ENCODE results near the gene MATK. TPM values are rescaled to one million over a fixed set of nuclear protein-coding genes. Genes with fewer than 3 reads are reported as not detected.

MATK gene
- total and polyA plus RNA-seq, 2 experiments from 2014 or later, result 4.8 to 6.9 TPM

DNA sequence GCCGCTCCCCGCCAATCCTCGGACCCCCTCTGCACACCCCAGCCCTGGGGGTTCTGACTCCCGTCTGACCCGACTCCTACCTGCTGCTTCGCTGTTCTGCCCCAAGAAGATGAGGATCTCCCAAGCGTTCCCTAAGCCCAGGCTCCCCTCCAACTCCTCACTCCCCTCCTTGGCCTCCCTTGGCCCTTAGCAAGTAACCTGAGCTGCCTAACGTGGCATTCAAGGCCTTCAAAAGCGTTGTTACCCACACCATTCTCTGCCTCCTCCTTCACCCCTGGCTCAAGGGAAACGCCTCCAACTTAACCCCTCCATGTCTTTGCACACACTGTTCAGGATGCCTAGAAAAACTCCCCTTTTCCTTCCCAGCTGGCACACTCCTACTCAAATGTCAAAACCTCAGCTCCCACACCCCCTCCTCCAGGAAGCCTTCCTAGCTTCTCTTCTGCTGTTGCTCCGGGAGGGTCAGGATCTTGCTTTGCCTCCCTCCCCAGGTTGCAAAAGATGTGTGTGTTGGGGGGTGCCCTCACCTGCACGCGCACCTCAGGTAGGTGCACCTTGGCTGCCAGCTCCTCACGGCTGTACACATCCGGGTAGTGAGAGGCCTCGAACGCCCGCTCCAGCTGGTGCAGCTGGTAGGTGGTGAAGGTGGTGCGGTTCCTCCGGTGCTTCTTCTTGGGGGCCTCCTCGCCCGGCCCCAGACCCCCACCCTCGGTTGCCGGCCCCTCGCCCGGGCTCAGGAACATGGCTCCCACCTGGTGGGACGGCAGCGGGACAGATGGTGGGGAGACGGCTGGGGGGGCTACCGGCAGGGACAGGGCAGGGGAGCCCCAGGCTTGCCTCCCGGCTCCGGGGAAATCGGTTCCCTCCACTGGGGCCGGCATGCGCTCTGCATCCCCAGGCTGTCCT is 14.9 kb downstream of the MATK start:
- Histone ChIP-seq H3K27ac (no peak overlapping the region), H3K4me1 (ENCODE audit: low read depth) (no peaks in the 10 kb centered on the region), H3K27me3 (no peaks in the 10 kb centered on the region), H3K36me3 (no peaks in the 10 kb centered on the region), H3K9me3 (ENCODE audit: low read depth) (no peaks in the 10 kb centered on the region), H3K4me3 (no peak overlapping the region)
- no peak for DNase-seq (ENCODE audit: low read depth in 1 of 2, low spot score in 1 of 2)
- TF ChIP-seq, protein P1, sequence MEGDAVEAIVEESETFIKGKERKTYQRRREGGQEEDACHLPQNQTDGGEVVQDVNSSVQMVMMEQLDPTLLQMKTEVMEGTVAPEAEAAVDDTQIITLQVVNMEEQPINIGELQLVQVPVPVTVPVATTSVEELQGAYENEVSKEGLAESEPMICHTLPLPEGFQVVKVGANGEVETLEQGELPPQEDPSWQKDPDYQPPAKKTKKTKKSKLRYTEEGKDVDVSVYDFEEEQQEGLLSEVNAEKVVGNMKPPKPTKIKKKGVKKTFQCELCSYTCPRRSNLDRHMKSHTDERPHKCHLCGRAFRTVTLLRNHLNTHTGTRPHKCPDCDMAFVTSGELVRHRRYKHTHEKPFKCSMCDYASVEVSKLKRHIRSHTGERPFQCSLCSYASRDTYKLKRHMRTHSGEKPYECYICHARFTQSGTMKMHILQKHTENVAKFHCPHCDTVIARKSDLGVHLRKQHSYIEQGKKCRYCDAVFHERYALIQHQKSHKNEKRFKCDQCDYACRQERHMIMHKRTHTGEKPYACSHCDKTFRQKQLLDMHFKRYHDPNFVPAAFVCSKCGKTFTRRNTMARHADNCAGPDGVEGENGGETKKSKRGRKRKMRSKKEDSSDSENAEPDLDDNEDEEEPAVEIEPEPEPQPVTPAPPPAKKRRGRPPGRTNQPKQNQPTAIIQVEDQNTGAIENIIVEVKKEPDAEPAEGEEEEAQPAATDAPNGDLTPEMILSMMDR (IDR thresholded peaks at IDR 0.05; ENCODE audit: low read depth, low read length), result no peak

DNA sequence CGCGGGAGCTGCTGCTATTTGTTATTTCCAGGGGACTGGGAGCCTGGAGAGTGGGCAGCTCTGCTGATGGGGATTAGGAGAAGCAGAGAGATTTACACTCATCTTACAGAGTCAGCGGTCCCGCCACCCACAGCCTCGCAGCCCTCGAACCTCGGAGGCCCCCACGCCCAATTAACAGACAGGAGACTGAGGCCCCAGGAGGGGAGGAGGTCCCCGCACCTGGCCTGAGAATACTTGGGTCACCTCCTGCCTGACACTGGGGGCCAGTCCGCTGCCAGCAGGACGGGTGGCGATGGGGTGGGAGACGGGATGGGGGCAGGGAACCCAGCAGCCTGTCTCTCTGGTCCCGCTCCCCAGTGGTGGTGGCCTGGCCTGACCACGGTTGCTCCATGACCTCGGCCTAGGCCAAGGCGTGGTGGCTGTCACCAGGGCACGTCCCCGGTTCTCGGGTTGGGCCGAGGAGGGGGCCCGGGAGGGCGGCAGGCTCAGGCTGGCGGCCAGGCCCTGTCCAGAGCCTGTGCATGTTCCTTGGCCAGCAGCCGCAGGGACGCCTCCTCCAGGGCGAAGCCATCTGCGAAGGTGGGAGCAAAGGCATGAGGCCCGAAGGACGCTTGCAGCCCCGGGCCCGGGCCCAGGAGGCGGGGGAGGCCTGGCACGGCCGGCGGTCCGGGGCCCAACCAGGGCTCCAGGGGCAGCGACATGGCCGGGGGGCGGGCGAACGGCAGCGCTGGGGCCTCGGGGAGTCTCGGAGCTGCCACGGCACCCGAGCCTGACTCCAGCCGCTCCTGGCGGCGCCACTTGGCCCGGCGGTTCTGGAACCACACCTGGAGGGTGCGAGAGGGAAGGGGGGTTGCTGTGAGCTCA is 15.8 kb downstream of the MATK start:
- DNase-seq (ENCODE audit: low read depth in 1 of 2, low spot score in 1 of 2), result no peak

DNA sequence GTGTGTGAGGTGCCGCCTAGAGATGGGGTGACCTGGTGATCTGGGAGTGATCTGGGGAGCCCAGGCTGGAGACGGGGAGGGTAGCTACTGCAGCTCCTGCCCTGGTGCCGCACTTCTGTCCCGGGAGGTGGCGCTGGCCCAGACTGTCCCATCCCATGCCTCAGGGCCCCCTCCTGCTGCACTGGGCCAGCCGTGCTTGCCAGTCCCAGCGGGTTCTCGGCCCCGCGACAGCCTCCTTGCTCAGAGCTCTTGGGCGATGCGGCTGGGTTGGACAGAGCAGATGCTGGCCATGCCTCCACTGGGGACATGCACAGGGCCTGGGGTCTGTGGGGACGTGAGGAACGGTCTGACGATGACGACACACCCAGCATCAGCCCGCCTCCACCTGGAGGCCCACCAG is 16.7 kb downstream of the MATK start:
- no peak for DNase-seq (ENCODE audit: low read depth in 1 of 2, low spot score in 1 of 2)
- no peaks in the 10 kb centered on the region for H3K4me1 ChIP-seq (ENCODE audit: low read depth)
- no peak overlapping the region for H3K4me3 ChIP-seq
- H3K9me3 ChIP-seq (ENCODE audit: low read depth), result no peaks in the 10 kb centered on the region
- H3K27me3 ChIP-seq, result no peaks in the 10 kb centered on the region
- H3K36me3 ChIP-seq, result no peaks in the 10 kb centered on the region
- no peak overlapping the region for H3K27ac ChIP-seq
- TF ChIP-seq, protein P1 (IDR thresholded peaks at IDR 0.05; ENCODE audit: low read depth, low read length), result no peak

More for the DNA sequence above, 15.8 kb downstream of the MATK start:
- H3K4me1 ChIP-seq (ENCODE audit: low read depth), result no peaks in the 10 kb centered on the region
- H3K9me3 ChIP-seq (ENCODE audit: low read depth), result no peaks in the 10 kb centered on the region
- TF ChIP-seq, protein P1 (IDR thresholded peaks at IDR 0.05; ENCODE audit: low read depth, low read length), result no peak
- no peak overlapping the region for H3K27ac ChIP-seq
- no peaks in the 10 kb centered on the region for H3K27me3 ChIP-seq
- H3K4me3 ChIP-seq, result no peak overlapping the region
- H3K36me3 ChIP-seq, result no peaks in the 10 kb centered on the region

DNA sequence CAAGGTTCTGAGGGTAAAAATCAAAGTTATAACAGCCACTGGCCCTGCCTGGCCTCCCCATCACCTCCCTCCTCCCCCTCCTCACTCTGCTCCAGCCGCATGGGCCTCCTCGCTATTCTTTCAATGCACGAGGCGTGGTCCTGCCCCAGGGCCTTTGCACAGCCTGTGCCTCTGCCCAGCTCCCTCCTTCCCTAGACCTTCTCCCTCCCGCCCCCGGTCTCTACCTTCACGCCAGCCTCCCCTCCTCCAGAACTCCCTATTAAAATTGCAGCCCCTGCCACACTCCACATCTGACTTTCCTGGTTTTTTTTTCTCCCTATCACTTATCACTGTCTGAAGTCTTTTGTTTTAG is 17.5 kb downstream of the MATK start:
- no peak for DNase-seq (ENCODE audit: low read depth in 1 of 2, low spot score in 1 of 2)
- Histone ChIP-seq H3K36me3 (no peaks in the 10 kb centered on the region), H3K27ac (no peak overlapping the region), H3K4me3 (no peak overlapping the region), H3K27me3 (no peaks in the 10 kb centered on the region), H3K4me1 (ENCODE audit: low read depth) (no peaks in the 10 kb centered on the region), H3K9me3 (ENCODE audit: low read depth) (no peaks in the 10 kb centered on the region)
- TF ChIP-seq, protein P1 (IDR thresholded peaks at IDR 0.05; ENCODE audit: low read depth, low read length), result no peak

DNA sequence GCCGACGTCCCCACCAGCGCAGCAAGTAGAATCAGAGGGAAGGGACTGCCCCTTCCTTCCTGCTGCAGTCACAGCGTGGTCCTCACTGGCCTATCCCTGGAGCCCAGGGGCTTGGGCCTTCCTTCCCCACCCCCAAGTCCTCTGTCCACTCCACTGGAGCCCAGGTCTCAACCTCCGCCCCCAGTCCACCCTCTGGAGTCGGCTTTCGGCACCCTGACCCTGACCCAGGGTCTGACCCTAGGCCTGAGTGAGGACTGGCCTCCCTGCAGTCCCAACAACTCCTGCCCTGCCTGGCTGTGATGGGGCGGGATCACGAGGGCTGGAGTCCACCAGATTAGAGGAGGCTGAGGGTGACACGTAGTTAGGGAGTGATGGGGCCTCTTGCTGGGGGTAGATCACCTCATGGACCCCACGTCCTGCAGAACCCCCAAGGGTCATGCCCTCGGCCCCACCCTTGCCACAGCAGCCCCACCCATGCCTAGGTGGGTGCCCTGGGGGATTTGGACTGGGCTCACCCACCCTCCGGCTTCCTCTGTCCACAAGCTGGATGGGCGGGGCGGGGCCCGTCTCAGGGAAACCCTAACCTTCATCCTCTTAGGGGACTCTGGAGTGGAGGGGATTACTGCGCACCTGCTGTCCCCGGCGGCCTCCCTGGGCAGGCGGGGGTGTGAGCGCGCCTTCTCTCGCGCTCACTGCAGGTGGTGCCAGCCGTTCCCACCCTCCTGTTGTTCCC is 18.0 kb downstream of the MATK start:
- no peaks in the 10 kb centered on the region for H3K36me3 ChIP-seq
- TF ChIP-seq, protein P1 (IDR thresholded peaks at IDR 0.05; ENCODE audit: low read depth, low read length), result no peak
- no peaks in the 10 kb centered on the region for H3K4me1 ChIP-seq (ENCODE audit: low read depth)
- no peaks in the 10 kb centered on the region for H3K27me3 ChIP-seq
- no peak for DNase-seq (ENCODE audit: low read depth in 1 of 2, low spot score in 1 of 2)
- H3K9me3 ChIP-seq (ENCODE audit: low read depth), result no peaks in the 10 kb centered on the region
- no peak overlapping the region for H3K4me3 ChIP-seq
- no peak overlapping the region for H3K27ac ChIP-seq

Measured in cardiac muscle cell (in vitro differentiated cells and primary cell).